ENCODE measurements around the gene ANKRD10. TPM values are rescaled to one million over a fixed set of nuclear protein-coding genes. Genes with fewer than 3 reads are reported as not detected.

Gene ANKRD10
- total RNA-seq: 289 TPM

DNA sequence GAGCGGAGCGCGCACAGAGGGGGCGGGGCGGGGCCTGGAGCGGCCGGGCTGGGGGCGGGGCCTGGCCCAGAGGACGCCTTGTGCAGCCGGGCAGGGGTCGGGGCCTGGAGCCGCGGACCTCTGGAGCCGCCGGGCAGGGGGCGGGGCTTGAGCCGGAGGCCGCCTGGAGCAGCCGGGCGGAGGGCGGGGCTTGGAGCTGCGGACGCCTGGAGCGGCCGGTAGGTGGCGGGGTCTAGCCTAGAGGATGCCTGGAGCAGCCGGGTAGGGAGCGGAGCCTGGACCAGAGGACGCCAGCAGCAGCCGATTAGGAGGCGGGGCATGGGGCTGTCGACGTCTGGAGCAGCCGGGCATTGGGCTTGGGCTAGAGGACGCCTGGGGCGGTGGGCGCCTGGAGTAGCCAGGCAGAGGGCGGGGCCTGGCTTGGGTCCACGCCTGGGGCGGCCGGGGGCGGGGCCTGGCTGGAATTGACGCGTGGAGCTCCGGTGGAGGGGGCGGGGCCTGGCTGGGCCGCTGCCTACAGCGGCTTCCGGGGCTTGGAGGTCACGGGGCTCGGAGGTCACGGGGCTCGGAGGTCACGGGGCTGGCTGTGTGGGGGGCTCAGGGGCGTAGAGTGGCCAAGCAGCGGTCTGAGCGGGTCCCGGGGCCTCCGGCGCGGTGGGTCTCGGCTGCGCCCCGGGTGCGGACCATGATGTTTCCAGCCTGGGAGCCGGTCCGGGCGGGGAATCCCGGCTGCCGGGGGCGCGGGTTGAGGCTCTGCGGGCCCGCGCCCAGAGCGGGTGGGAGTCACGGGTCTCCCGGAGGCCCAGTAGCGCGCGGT lies at the start of gene ANKRD10:
Gene ANKRD10 (minus strand): TSS at position 13 of the 817 bp plus-strand sequence. CDS start 135 bp downstream, outside the sequence.

Small RNA genes lying within 50 kb of the gene (small RNA-seq; reads per million reads assigned to genes)
- gene AL442128.1 (ENCODE audit: low replicate concordance): not detected

Other genes starting within 250 kb of the ANKRD10 start
- 63.9 TPM for gene CARS2, start 209.0 kb downstream of the ANKRD10 start, total RNA-seq
- 20.3 TPM for gene ING1, start 201.4 kb downstream of the ANKRD10 start, total RNA-seq
- gene ARHGEF7, start 200.2 kb upstream of the ANKRD10 start, total RNA-seq: 234 TPM